Activated CD4-positive, alpha-beta T cell treated with anti-CD3 and anti-CD28 coated beads for 4 hours (primary cell): Measurements from ENCODE around the gene AZU1.
"Not testable (repeated sequence)": the region's sequence is repeated elsewhere in the genome, so short reads cannot be mapped to it uniquely, and the experiment has no call there.

ENCODE experiments used
- DNase-seq, 2 donors: peaks; one replicate each; pipeline ENCODE4 v3.0.0-alpha.2; 2020

The AZU1 gene

GRCh38 chr19:875265-875879 is 47.7 kb downstream of the AZU1 start:
- DNase-seq = no peak

- DNase-seq = no peak
These were observed 48.5 kb downstream of the AZU1 start for GRCh38 chr19:876089-876488.

- DNase-seq = no peak
These were observed 49.2 kb downstream of the AZU1 start for GRCh38 chr19:876780-877314.

- not testable (repeated sequence) for DNase-seq
These were observed 50.5 kb downstream of the AZU1 start for GRCh38 chr19:877992-878660.

- DNase-seq = not testable (repeated sequence)
These were observed 51.3 kb downstream of the AZU1 start for GRCh38 chr19:878751-879561.

GRCh38 chr19:879711-880438 is 52.2 kb downstream of the AZU1 start:
- no peak for DNase-seq
